GM12874 (cell line): ENCODE results near the gene SNAP29.

Experiments
- TF ChIP-seq, protein P1 (sequence below): IDR thresholded peaks from 2 replicates; pipeline ENCODE4 v1.5.1; 2011; ENCODE audit warnings: low read depth, mild to moderate bottlenecking, control low read depth, low read length, moderate library complexity; ENCODE audit not compliant: insufficient read depth

Gene SNAP29

DNA sequence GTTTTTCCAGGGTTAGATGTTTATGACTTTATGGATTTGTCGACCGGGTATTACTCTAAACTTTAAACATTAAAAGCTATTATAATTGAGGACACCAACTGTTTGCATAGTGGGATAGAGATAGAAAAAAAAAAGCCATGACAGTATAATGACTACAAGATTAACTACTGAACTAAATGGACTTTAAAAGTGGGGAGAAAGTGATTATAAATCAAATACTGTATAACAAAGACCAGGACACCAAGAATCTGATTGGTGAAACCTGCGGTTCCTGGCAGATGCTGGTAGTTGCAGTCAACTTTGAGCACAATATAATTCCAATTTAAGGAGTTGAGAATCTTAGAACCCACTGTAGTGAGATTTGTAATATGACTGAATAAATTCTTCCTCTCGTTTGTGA lies 60.9 kb downstream of the SNAP29 start:
- TF ChIP-seq, protein P1, sequence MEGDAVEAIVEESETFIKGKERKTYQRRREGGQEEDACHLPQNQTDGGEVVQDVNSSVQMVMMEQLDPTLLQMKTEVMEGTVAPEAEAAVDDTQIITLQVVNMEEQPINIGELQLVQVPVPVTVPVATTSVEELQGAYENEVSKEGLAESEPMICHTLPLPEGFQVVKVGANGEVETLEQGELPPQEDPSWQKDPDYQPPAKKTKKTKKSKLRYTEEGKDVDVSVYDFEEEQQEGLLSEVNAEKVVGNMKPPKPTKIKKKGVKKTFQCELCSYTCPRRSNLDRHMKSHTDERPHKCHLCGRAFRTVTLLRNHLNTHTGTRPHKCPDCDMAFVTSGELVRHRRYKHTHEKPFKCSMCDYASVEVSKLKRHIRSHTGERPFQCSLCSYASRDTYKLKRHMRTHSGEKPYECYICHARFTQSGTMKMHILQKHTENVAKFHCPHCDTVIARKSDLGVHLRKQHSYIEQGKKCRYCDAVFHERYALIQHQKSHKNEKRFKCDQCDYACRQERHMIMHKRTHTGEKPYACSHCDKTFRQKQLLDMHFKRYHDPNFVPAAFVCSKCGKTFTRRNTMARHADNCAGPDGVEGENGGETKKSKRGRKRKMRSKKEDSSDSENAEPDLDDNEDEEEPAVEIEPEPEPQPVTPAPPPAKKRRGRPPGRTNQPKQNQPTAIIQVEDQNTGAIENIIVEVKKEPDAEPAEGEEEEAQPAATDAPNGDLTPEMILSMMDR = no peak

- TF ChIP-seq, protein P1 = no peak
Observed at GRCh38 chr22:20920881-20921203, 62.0 kb downstream of the SNAP29 start.

DNA sequence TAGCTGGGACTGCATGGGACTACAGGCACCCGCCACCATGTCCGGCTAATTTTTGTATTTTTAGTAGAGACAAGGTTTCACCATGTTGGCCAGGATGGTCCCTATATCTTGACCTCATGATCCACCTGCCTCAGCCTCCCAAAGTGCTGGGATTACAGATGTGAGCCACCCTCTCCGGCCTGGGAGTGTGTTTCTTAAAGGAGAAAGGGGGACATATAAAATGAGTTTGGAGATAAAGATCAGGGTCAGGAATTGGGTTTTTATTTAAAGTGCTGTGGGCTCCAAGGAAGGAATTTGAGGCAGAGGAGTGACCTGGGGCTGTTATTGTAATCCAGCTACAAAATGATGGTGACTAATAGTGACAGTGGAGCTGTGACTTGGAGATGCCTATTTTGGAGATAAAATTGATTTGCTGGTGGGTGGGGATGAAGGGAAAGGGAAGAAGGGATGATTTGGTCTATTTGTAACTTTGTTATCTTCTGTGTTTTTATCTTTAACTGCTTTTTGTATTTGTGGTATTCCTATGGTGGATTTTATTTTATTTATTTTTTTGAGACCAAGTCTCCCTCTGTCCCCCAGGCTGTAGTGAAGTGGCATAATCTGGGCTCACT lies 63.4 kb downstream of the SNAP29 start:
- TF ChIP-seq, protein P1 = no peak

- TF ChIP-seq, protein P1 = no peak
Observed at GRCh38 chr22:20926243-20926642, 67.4 kb downstream of the SNAP29 start.

DNA sequence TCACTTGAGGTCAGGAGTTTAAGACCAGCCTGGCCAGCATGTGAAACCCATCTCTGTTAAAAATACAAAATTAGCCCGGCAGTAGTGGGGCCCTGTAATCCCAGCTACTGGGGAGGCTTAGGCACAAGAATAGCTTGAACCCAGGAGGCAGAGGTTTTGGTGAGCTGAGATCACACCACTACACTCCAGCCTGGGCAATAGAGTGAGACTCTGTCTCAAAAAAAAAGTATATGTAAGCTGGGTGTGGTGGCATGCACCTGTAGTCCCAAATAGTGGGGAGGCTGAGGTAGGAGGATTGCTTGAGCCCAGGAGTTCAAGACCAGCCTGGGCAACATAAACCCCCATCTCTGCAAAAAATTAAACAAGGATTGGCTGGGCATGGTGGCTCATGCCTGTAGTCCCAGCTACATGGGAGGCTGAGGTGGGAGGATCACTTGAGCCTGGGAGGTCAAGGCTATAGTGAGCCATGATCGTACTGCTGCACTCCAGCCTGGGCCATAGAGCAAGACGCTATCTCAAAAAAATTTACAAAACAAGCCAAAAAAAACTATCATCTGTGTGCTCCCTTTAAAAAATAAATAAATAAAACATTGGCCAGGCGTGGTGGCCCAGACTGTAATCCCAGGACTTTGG lies 69.2 kb downstream of the SNAP29 start:
- TF ChIP-seq, protein P1 = no peak

- TF ChIP-seq, protein P1 = no peak
Observed at GRCh38 chr22:20928573-20928967, 69.8 kb downstream of the SNAP29 start.

- TF ChIP-seq, protein P1 = no peak
Observed at GRCh38 chr22:20930004-20930403, 71.2 kb downstream of the SNAP29 start.
